ENCODE data around the gene HSD11B2.

The HSD11B2 gene

GRCh38 chr16:67483150-67483549, 52.2 kb downstream of the HSD11B2 start, which contains the start of gene AGRP:
TSS of gene AGRP (minus strand) at chr16:67483547. CDS start at chr16:67483398, 149 bp downstream.
- POLR2A ChIA-PET (ENCODE audit: low non-redundant PET), result no interaction called here
- peak within 1 kb of the TSS; percentile 83 for H3K27ac ChIP-seq
- TF ChIP-seq, protein P1, sequence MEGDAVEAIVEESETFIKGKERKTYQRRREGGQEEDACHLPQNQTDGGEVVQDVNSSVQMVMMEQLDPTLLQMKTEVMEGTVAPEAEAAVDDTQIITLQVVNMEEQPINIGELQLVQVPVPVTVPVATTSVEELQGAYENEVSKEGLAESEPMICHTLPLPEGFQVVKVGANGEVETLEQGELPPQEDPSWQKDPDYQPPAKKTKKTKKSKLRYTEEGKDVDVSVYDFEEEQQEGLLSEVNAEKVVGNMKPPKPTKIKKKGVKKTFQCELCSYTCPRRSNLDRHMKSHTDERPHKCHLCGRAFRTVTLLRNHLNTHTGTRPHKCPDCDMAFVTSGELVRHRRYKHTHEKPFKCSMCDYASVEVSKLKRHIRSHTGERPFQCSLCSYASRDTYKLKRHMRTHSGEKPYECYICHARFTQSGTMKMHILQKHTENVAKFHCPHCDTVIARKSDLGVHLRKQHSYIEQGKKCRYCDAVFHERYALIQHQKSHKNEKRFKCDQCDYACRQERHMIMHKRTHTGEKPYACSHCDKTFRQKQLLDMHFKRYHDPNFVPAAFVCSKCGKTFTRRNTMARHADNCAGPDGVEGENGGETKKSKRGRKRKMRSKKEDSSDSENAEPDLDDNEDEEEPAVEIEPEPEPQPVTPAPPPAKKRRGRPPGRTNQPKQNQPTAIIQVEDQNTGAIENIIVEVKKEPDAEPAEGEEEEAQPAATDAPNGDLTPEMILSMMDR (conservative IDR thresholded peaks at IDR 0.05; ENCODE audit: low read depth), result no peak

DNA sequence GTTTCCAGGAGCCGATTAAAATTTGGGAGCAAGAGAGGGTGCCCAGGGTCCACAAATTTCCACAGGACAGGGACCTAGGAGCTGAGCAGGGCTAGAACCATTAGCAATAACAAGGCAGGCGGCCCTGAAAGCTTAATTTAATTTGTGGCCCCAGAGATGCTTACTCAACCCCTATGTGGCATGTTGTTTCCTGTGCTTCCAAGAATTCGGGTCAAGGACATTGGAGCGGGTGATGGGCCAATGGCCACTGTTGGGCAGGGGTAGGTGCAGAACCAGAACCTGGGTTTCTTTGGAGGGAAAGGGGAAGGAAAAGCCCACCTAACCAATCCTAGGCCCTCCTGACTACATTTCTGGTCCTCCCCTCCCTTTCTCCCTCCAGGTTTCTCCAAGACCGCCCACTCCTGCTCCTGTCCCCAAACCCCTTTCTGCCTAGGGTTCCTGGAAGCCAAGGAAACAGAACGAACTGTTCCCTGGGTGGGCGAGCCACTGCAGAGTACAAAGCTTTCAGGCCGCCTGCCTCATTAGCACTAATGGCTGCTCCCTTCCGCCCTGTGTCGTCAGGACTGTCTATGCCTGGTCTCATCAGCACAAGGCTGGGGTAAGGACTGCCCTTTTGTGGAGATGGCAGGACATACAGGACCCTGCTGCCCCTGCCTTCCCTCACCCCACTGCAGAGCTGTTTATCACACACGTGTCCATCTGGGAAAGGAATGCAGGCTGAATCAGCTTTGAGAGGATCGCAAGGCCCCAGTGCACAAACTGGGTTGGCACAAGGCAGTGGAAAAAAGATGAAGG, 53.0 kb downstream of the HSD11B2 start:
- H3K27ac ChIP-seq, result peak overlapping the region; percentile 83
- ChIA-PET CTCF (no interaction called here), POLR2A (ENCODE audit: low non-redundant PET) (no interaction called here)
- DNase-seq (ENCODE audit: low spot score), result no peak
- TF ChIP-seq, protein P1 (conservative IDR thresholded peaks at IDR 0.05; ENCODE audit: low read depth), result no peak

More at GRCh38 chr16:67483150-67483549, 52.2 kb downstream of the HSD11B2 start, which contains the start of gene AGRP:
- CTCF ChIA-PET, result interaction anchor here (0.5 kb wide), 1 partner anchor 42 kb away, joined by 3 read pairs; no protein-coding TSS in a partner anchor
- DNase-seq (ENCODE audit: low spot score), result no peak

GRCh38 chr16:67486805-67487204, 55.9 kb downstream of the HSD11B2 start:
- TF ChIP-seq, protein P1 (conservative IDR thresholded peaks at IDR 0.05; ENCODE audit: low read depth), result no peak
- CTCF ChIA-PET, result no interaction called here
- peak overlapping the region; percentile 42 for H3K27ac ChIP-seq
- DNase-seq (ENCODE audit: low spot score), result no peak
- POLR2A ChIA-PET (ENCODE audit: low non-redundant PET), result no interaction called here

Measured in RWPE1 (cell line).